Vagina (tissue), 2 donors: ENCODE results near the gene SAMD14. TPM values are rescaled to one million over a fixed set of nuclear protein-coding genes. Genes with fewer than 3 reads are reported as not detected.

Source experiments
- DNase-seq, 2 donors: peaks; one replicate each; pipeline ENCODE4 v3.0.0-alpha.2; 2017; ENCODE audit errors: extremely low spot score in 2 of 2
- H3K27ac ChIP-seq: fragments of 200-600 bp; sonication (generic); one replicate; pipeline ENCODE4 v1.5.1; 2019
- H3K27me3 ChIP-seq: fragments of 200-600 bp; sonication (generic); one replicate; pipeline ENCODE4 v1.5.1; 2019
- H3K36me3 ChIP-seq, 2 donors: fragments of 200-600 bp; sonication (generic); one replicate each; pipeline ENCODE4 v1.5.1; 2017 to 2019
- H3K4me1 ChIP-seq: fragments of 200-600 bp; sonication (generic); one replicate; pipeline ENCODE4 v1.5.1; 2019
- H3K4me3 ChIP-seq, 2 donors: fragments of 200-600 bp; sonication (generic); 1 replicate in 1 of 2; 2 replicates in 1 of 2; pipeline ENCODE4 v1.5.1; 2016 to 2019
- H3K9me3 ChIP-seq: fragments of 200-600 bp; sonication (generic); one replicate; pipeline ENCODE4 v1.5.1; 2019
- CTCF ChIP-seq, 3 experiments: fragments of 450-650 bp in 2 of 3; fragments of 200-600 bp in 1 of 3; sonication (generic) in 1 of 3; IDR thresholded peaks; one replicate each; pipeline ENCODE4 v1.5.1; 2017 to 2019; ENCODE audit warnings: antibody characterized with exemption in 3 of 3, mild to moderate bottlenecking in 2 of 3, moderate library complexity in 2 of 3
- POLR2A ChIP-seq, 2 donors: fragments of 450-650 bp; IDR thresholded peaks; one replicate each; pipeline ENCODE4 v1.6.1; 2017; ENCODE audit warnings: antibody characterized with exemption in 2 of 2, mild to moderate bottlenecking in 2 of 2, moderate library complexity in 2 of 2
- POLR2AphosphoS5 ChIP-seq, 2 donors: sonication (generic); formaldehyde crosslinking; IDR thresholded peaks; one replicate each; pipeline ENCODE4 v1.9.0; 2017; ENCODE audit warnings: antibody characterized with exemption in 2 of 2, mild to moderate bottlenecking in 2 of 2, low read depth in 1 of 2; ENCODE audit not compliant: insufficient read depth in 1 of 2
- intact Hi-C: fragments of 100-400 bp; cut with DNase I; formaldehyde crosslinking; loops from one replicate; pipeline ENCODE4 v1.15.1; 2023
- total RNA-seq: library from RNA; depleted of rRNA; stranded (reverse); fragments of >200 nt; gene quantifications from one replicate; pipeline ENCODE4 v1.2.3, GENCODE V29; 2016

Gene SAMD14
- total RNA-seq, 1 donor from 2014 or later = 4.4 TPM

- DNase-seq = no peak
- no peaks in the 10 kb centered on the region for H3K27me3 ChIP-seq
- H3K36me3 ChIP-seq = no peaks in the 10 kb centered on the region
- peaks cover 15% of the 10 kb centered on the region for H3K4me1 ChIP-seq
- peak overlapping the region; percentile 89 for H3K27ac ChIP-seq
- TF ChIP-seq POLR2AphosphoS5 (IDR thresholded peaks at IDR 0.05; ENCODE audit: insufficient read depth in 1 of 2, low read depth in 1 of 2) = no peak
- TF ChIP-seq POLR2A (IDR thresholded peaks at IDR 0.05) = no peak
- no peak for TF ChIP-seq CTCF (IDR thresholded peaks at IDR 0.05)
- H3K4me3 ChIP-seq = peak overlapping the region in 1 of 2 donors; percentile 58
- intact Hi-C loops = no loop called here
- H3K9me3 ChIP-seq = no peaks in the 10 kb centered on the region
These were observed 31.9 kb upstream of the SAMD14 start for GRCh38 chr17:50161911-50162288.

- Histone ChIP-seq H3K36me3 (no peaks in the 10 kb centered on the region), H3K27ac (peak overlapping the region; percentile 89), H3K4me1 (peaks cover 15% of the 10 kb centered on the region), H3K9me3 (no peaks in the 10 kb centered on the region), H3K27me3 (no peaks in the 10 kb centered on the region), H3K4me3 (peak overlapping the region; percentile 58 to 65)
- TF ChIP-seq POLR2A (IDR thresholded peaks at IDR 0.05) (peak in 1 of 2 donors; percentile 49), POLR2AphosphoS5 (IDR thresholded peaks at IDR 0.05; ENCODE audit: insufficient read depth in 1 of 2, low read depth in 1 of 2) (peak; percentile 84 to 94), CTCF (IDR thresholded peaks at IDR 0.05) (peak; percentile 89 to 96 (median 96))
- DNase-seq = no peak
- intact Hi-C loops = no loop called here
These were observed 31.3 kb upstream of the SAMD14 start for GRCh38 chr17:50161023-50161910.

GRCh38 chr17:50157891-50158290 is 27.9 kb upstream of the SAMD14 start:
- no peak for TF ChIP-seq POLR2AphosphoS5 (IDR thresholded peaks at IDR 0.05; ENCODE audit: insufficient read depth in 1 of 2, low read depth in 1 of 2)
- TF ChIP-seq POLR2A (IDR thresholded peaks at IDR 0.05) = no peak
- no peak for TF ChIP-seq CTCF (IDR thresholded peaks at IDR 0.05)
- H3K27ac ChIP-seq = no peak overlapping the region
- intact Hi-C loops = no loop called here
- peaks cover 33% of the 10 kb centered on the region for H3K4me1 ChIP-seq
- no peaks in the 10 kb centered on the region for H3K27me3 ChIP-seq
- no peak overlapping the region for H3K4me3 ChIP-seq
- H3K9me3 ChIP-seq = no peaks in the 10 kb centered on the region
- DNase-seq = no peak
- H3K36me3 ChIP-seq = no peaks in the 10 kb centered on the region

- intact Hi-C loops = no loop called here
- H3K4me1 ChIP-seq = peaks cover 27% of the 10 kb centered on the region
- TF ChIP-seq POLR2AphosphoS5 (IDR thresholded peaks at IDR 0.05; ENCODE audit: insufficient read depth in 1 of 2, low read depth in 1 of 2) (no peak), CTCF (IDR thresholded peaks at IDR 0.05) (no peak)
These were observed 25.3 kb upstream of the SAMD14 start for GRCh38 chr17:50155115-50155819.

More at GRCh38 chr17:50155115-50155819, 25.3 kb upstream of the SAMD14 start:
- Histone ChIP-seq H3K27ac (peak overlapping the region; percentile 55), H3K4me3 (no peak overlapping the region), H3K36me3 (no peaks in the 10 kb centered on the region), H3K27me3 (no peaks in the 10 kb centered on the region), H3K9me3 (no peaks in the 10 kb centered on the region)
- DNase-seq = no peak
